H9 (cell line): ENCODE measurements around the gene STARD8. TPM values are rescaled to one million over a fixed set of nuclear protein-coding genes. Genes with fewer than 3 reads are reported as not detected.

Experiments used
- DNase-seq: peaks from one replicate; pipeline ENCODE4 v3.0.0-alpha.2; 2017
- H2AFZ ChIP-seq: one replicate; pipeline ENCODE4 v1.6.1; 2013; ENCODE audit warnings: mild to moderate bottlenecking, low read length, control low read depth, moderate library complexity
- H2AK5ac ChIP-seq: 2 replicates; pipeline ENCODE4 v1.6.1; 2013; ENCODE audit warnings: low read length, control low read depth, mixed read lengths; ENCODE audit not compliant: insufficient read length
- H2BK120ac ChIP-seq: one replicate; pipeline ENCODE4 v1.6.1; 2013; ENCODE audit warnings: low read depth, mild to moderate bottlenecking, low read length, control low read depth, inconsistent platforms; ENCODE audit not compliant: poor library complexity, severe bottlenecking
- H2BK12ac ChIP-seq: 2 replicates; pipeline ENCODE4 v1.6.1; 2013; ENCODE audit warnings: low read length, control low read depth, mixed read lengths, low read depth; ENCODE audit not compliant: insufficient read length
- H2BK15ac ChIP-seq: 2 replicates; pipeline ENCODE4 v1.6.1; 2013; ENCODE audit warnings: low read depth, low read length, control low read depth
- H2BK20ac ChIP-seq: one replicate; pipeline ENCODE4 v1.6.1; 2013; ENCODE audit warnings: low read depth, mild to moderate bottlenecking, low read length, control low read depth, inconsistent platforms; ENCODE audit not compliant: poor library complexity, severe bottlenecking
- H2BK5ac ChIP-seq: 2 replicates; pipeline ENCODE4 v1.6.1; 2013; ENCODE audit warnings: low read length, control low read depth, mixed read lengths; ENCODE audit not compliant: insufficient read length
- H3K14ac ChIP-seq: 2 replicates; pipeline ENCODE4 v1.6.1; 2013; ENCODE audit warnings: low read length, control low read depth; ENCODE audit not compliant: insufficient read depth
- H3K18ac ChIP-seq: 2 replicates; pipeline ENCODE4 v1.6.1; 2013; ENCODE audit warnings: low read depth, mild to moderate bottlenecking, mixed read lengths, low read length, control low read depth; ENCODE audit not compliant: insufficient read length
- H3K23ac ChIP-seq: 2 replicates; pipeline ENCODE4 v1.6.1; 2013; ENCODE audit warnings: low read length, control low read depth, mixed read lengths, low read depth; ENCODE audit not compliant: insufficient read length
- H3K23me2 ChIP-seq: 2 replicates; pipeline ENCODE4 v1.6.1; 2013; ENCODE audit warnings: low read depth, mild to moderate bottlenecking, mixed read lengths, low read length, control low read depth; ENCODE audit not compliant: insufficient read length, poor library complexity, severe bottlenecking
- H3K27ac ChIP-seq: 2 replicates; pipeline ENCODE4 v1.5.1; 2013; ENCODE audit warnings: low read length, control low read depth, mixed read lengths, low read depth; ENCODE audit not compliant: insufficient read length
- H3K27me3 ChIP-seq: 2 replicates; pipeline ENCODE4 v1.6.1; 2013; ENCODE audit warnings: low read length, control low read depth, inconsistent platforms; ENCODE audit not compliant: insufficient read depth
- H3K4ac ChIP-seq: 2 replicates; pipeline ENCODE4 v1.6.1; 2013; ENCODE audit warnings: low read depth, mild to moderate bottlenecking, control low read depth, inconsistent platforms, low read length, moderate library complexity
- H3K4me1 ChIP-seq: 2 replicates; pipeline ENCODE4 v1.6.1; 2013; ENCODE audit warnings: low read length, control low read depth, inconsistent platforms; ENCODE audit not compliant: insufficient read depth
- H3K4me2 ChIP-seq: 2 replicates; pipeline ENCODE4 v1.6.1; 2013; ENCODE audit warnings: low read length, control low read depth, mixed read lengths; ENCODE audit not compliant: insufficient read length, insufficient read depth
- H3K56ac ChIP-seq: 2 replicates; pipeline ENCODE4 v1.6.1; 2013; ENCODE audit warnings: low read depth, mild to moderate bottlenecking, mixed read lengths, low read length, control low read depth; ENCODE audit not compliant: insufficient read length
- H3K79me1 ChIP-seq: 2 replicates; pipeline ENCODE4 v1.6.1; 2013; ENCODE audit warnings: low read depth, mild to moderate bottlenecking, moderate library complexity, low read length, control low read depth, inconsistent platforms; ENCODE audit not compliant: insufficient read depth, poor library complexity, severe bottlenecking
- H3K79me2 ChIP-seq: 2 replicates; pipeline ENCODE4 v1.6.1; 2013; ENCODE audit warnings: low read length, control low read depth, inconsistent platforms; ENCODE audit not compliant: insufficient read depth
- H3K9ac ChIP-seq: 2 replicates; pipeline ENCODE4 v1.6.1; 2013; ENCODE audit warnings: low read length, control low read depth, mixed read lengths; ENCODE audit not compliant: insufficient read length; ENCODE audit errors: extremely low read depth
- H3K9me3 ChIP-seq: one replicate; pipeline ENCODE4 v1.6.1; 2013; ENCODE audit warnings: low read depth, low read length, inconsistent platforms; ENCODE audit not compliant: control insufficient read depth
- H3T11ph ChIP-seq: one replicate; pipeline ENCODE4 v1.6.1; 2013; ENCODE audit warnings: mild to moderate bottlenecking, low read length, control low read depth, inconsistent platforms
- H4K20me1 ChIP-seq: one replicate; pipeline ENCODE4 v1.6.1; 2013; ENCODE audit not compliant: control insufficient read depth, insufficient read length, insufficient read depth
- H4K5ac ChIP-seq: 2 replicates; pipeline ENCODE4 v1.6.1; 2013; ENCODE audit warnings: low read depth, mild to moderate bottlenecking, mixed read lengths, low read length, control low read depth; ENCODE audit not compliant: insufficient read length
- H4K8ac ChIP-seq: replicated peaks from 2 replicates; pipeline ENCODE4 v1.6.1; 2013; ENCODE audit warnings: low read length, control low read depth, mixed read lengths, low read depth; ENCODE audit not compliant: insufficient read length
- H4K91ac ChIP-seq: 2 replicates; pipeline ENCODE4 v1.6.1; 2013; ENCODE audit warnings: low read depth, mild to moderate bottlenecking, moderate library complexity, mixed read lengths, low read length, control low read depth; ENCODE audit not compliant: insufficient read length
- H3K27ac Mint-ChIP-seq, 3 experiments: 2 replicates in 2 of 3; 3 replicates in 1 of 3; pipeline ENCODE4 v1.8.0; 2020 to 2021; ENCODE audit warnings: mixed read lengths in 3 of 3, mild to moderate bottlenecking in 1 of 3, moderate library complexity in 1 of 3
- H3K27me3 Mint-ChIP-seq: 2 replicates; pipeline ENCODE4 v1.8.0; 2021; ENCODE audit warnings: low read depth, mild to moderate bottlenecking, moderate library complexity, mixed read lengths
- H3K36me3 Mint-ChIP-seq, 3 experiments: 2 replicates in 2 of 3; 3 replicates in 1 of 3; pipeline ENCODE4 v1.8.0; 2020 to 2021; ENCODE audit warnings: low read depth in 3 of 3, mixed read lengths in 3 of 3; ENCODE audit not compliant: insufficient read depth in 1 of 3
- H3K4me1 Mint-ChIP-seq, 2 experiments: 2 replicates each; pipeline ENCODE4 v1.8.0; 2020; ENCODE audit warnings: mixed read lengths in 2 of 2
- H3K4me3 Mint-ChIP-seq, 2 experiments: 2 replicates in 1 of 2; 3 replicates in 1 of 2; pipeline ENCODE4 v1.8.0; 2020 to 2021; ENCODE audit warnings: mild to moderate bottlenecking in 2 of 2, mixed read lengths in 2 of 2, moderate library complexity in 1 of 2
- H3K9me3 Mint-ChIP-seq, 2 experiments: 2 replicates in 1 of 2; 3 replicates in 1 of 2; pipeline ENCODE4 v1.8.0; 2020; ENCODE audit warnings: mild to moderate bottlenecking in 2 of 2, mixed read lengths in 2 of 2, moderate library complexity in 1 of 2
- WGBS: extraction: QIAGEN DNeasy Blood & Tissue Kit; methylation state at CpG from one replicate; pipeline ENCODE4 v1.1.7; 2013; ENCODE audit warnings: missing lambda C conversion rate, low lambda C conversion rate, mixed read lengths; ENCODE audit not compliant: insufficient read length; ENCODE audit errors: extremely low coverage; 5-methylcytosine and 5-hydroxymethylcytosine counted together
- total RNA-seq: library from RNA; stranded (reverse); gene quantifications from 2 replicates; pipeline ENCODE4 v1.2.1, GENCODE V29; 2021
- TF ChIP-seq, protein P1 (sequence below): fragments of 200-600 bp; sonication (generic); conservative IDR thresholded peaks from 3 replicates; pipeline ENCODE4 v1.8.0; 2021; ENCODE audit warnings: antibody characterized with exemption, mild to moderate bottlenecking

The STARD8 gene
- total RNA-seq, 1 experiment from 2014 or later = 0.52 TPM

- Histone ChIP-seq H2BK5ac (no peak overlapping the region), H3T11ph (no peak overlapping the region), H4K8ac (no peak overlapping the region), H2AK5ac (no peak overlapping the region), H3K56ac (no peak overlapping the region), H2BK120ac (no peak overlapping the region), H4K91ac (no peak overlapping the region), H2BK15ac (no peak overlapping the region), H2BK12ac (no peak overlapping the region), H3K4ac (no peak overlapping the region), H3K9me3 (peaks cover 48% of the 10 kb centered on the region), H3K14ac (no peak overlapping the region), H3K23ac (no peak overlapping the region), H3K79me1 (no peaks in the 10 kb centered on the region), H2BK20ac (no peak overlapping the region), H3K9ac (no peak overlapping the region), H3K79me2 (no peaks in the 10 kb centered on the region), H3K27me3 (no peaks in the 10 kb centered on the region), H3K18ac (no peak overlapping the region), H4K20me1 (no peaks in the 10 kb centered on the region), H4K5ac (no peak overlapping the region), H3K4me2 (no peak overlapping the region), H3K4me1 (no peaks in the 10 kb centered on the region), H2AFZ (no peak overlapping the region), H3K23me2 (no peaks in the 10 kb centered on the region), H3K27ac (no peak overlapping the region)
- no peak for DNase-seq
- H3K4me1 Mint-ChIP-seq = no peaks in the 10 kb centered on the region
- no peak overlapping the region for H3K4me3 Mint-ChIP-seq
- peaks cover 0 to 4% (median 1%) of the 10 kb centered on the region in 3 experiments; a peak in 2 of 7 replicates for H3K36me3 Mint-ChIP-seq
- WGBS = no CpG with 5 or more reads among the region's 2 CpGs
- peaks cover 53 to 66% of the 10 kb centered on the region in 2 experiments for H3K9me3 Mint-ChIP-seq
- H3K27ac Mint-ChIP-seq = no peak overlapping the region
- TF ChIP-seq, protein P1, sequence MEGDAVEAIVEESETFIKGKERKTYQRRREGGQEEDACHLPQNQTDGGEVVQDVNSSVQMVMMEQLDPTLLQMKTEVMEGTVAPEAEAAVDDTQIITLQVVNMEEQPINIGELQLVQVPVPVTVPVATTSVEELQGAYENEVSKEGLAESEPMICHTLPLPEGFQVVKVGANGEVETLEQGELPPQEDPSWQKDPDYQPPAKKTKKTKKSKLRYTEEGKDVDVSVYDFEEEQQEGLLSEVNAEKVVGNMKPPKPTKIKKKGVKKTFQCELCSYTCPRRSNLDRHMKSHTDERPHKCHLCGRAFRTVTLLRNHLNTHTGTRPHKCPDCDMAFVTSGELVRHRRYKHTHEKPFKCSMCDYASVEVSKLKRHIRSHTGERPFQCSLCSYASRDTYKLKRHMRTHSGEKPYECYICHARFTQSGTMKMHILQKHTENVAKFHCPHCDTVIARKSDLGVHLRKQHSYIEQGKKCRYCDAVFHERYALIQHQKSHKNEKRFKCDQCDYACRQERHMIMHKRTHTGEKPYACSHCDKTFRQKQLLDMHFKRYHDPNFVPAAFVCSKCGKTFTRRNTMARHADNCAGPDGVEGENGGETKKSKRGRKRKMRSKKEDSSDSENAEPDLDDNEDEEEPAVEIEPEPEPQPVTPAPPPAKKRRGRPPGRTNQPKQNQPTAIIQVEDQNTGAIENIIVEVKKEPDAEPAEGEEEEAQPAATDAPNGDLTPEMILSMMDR = no peak
- H3K27me3 Mint-ChIP-seq = peaks cover 2% of the 10 kb centered on the region; the same call in 1 of the 2 replicates
Measured at GRCh38 chrX:68632491-68632890, 15.0 kb upstream of the STARD8 start.
